B cell (primary cell): ENCODE results near the gene MESD. TPM values are rescaled to one million over a fixed set of nuclear protein-coding genes. Genes with fewer than 3 reads are reported as not detected.

Source experiments
- ATAC-seq: fragments of 200-7000 bp; cut with Tn5 transposase; one replicate; pipeline ENCODE4 v1.10.0; 2021; ENCODE audit warnings: low read depth, mild to moderate bottlenecking, moderate number of reproducible peaks, moderate library complexity
- CTCF ChIA-PET: fragments of 350-600 bp; sonication (Branson Sonifier 250); formaldehyde crosslinking; loops from one replicate; lab custom pipeline; 2021; ENCODE audit warnings: antibody characterized with exemption, inconsistent platforms; lab: Charles Lee
- POLR2A ChIA-PET: fragments of 350-600 bp; sonication (Branson Sonifier 250); formaldehyde crosslinking; loops from one replicate; lab custom pipeline; 2021; ENCODE audit warnings: antibody characterized with exemption; lab: Charles Lee
- DNase-seq: peaks from one replicate; pipeline ENCODE4 v3.0.0; 2013
- H2AFZ ChIP-seq: 2 replicates; pipeline ENCODE4 v1.6.1; 2012; ENCODE audit warnings: mild to moderate bottlenecking, low read depth, low read length; ENCODE audit not compliant: insufficient read depth, poor library complexity, severe bottlenecking
- H3K27ac ChIP-seq, 2 donors: 1 replicate in 1 of 2; 2 replicates in 1 of 2; pipeline ENCODE4 v1.5.1; 2012 to 2013; ENCODE audit warnings: low read length in 2 of 2, mild to moderate bottlenecking in 2 of 2, moderate library complexity in 1 of 2
- H3K27me3 ChIP-seq, 4 experiments: fragments of 200-600 bp in 1 of 4; sonication (generic) in 1 of 4; replicated peaks in 1 of 4; 1 replicate in 2 of 4; 2 replicates in 2 of 4; pipeline versions ENCODE4 v1.6.1 to v1.7.0; 2013 to 2016; ENCODE audit warnings: low read length in 3 of 4, mild to moderate bottlenecking in 2 of 4, mixed read lengths in 1 of 4, moderate library complexity in 1 of 4; ENCODE audit not compliant: insufficient read depth in 4 of 4, control insufficient read depth in 3 of 4; ENCODE audit errors: control extremely low read depth in 1 of 4
- H3K36me3 ChIP-seq, 2 experiments: replicated peaks in 1 of 2; 1 replicate in 1 of 2; 2 replicates in 1 of 2; pipeline versions ENCODE4 v1.6.1 to v1.7.1; 2013; ENCODE audit warnings: low read length in 1 of 2; ENCODE audit not compliant: insufficient read depth in 2 of 2, control insufficient read depth in 1 of 2; ENCODE audit errors: control extremely low read depth in 1 of 2, extremely low read depth in 1 of 2
- H3K4me1 ChIP-seq, 2 donors: fragments of 200-600 bp in 1 of 2; sonication (generic) in 1 of 2; 1 replicate in 1 of 2; 2 replicates in 1 of 2; pipeline versions ENCODE4 v1.5.1 to v1.6.1; 2013 to 2017; ENCODE audit warnings: low read length in 2 of 2; ENCODE audit not compliant: control insufficient read depth in 2 of 2, insufficient read depth in 2 of 2
- H3K4me2 ChIP-seq: replicated peaks from 2 replicates; pipeline ENCODE3; 2012; ENCODE audit warnings: mild to moderate bottlenecking, low read depth, low read length; ENCODE audit not compliant: poor library complexity, severe bottlenecking
- H3K4me3 ChIP-seq, 5 experiments: fragments of 200-600 bp in 1 of 5; sonication (generic) in 1 of 5; 1 replicate in 3 of 5; 2 replicates in 2 of 5; pipeline versions ENCODE4 v1.5.1 to v1.7.0; 2011 to 2016; ENCODE audit warnings: low read length in 4 of 5, mild to moderate bottlenecking in 4 of 5, low read depth in 2 of 5, control low read depth in 1 of 5, moderate library complexity in 1 of 5; ENCODE audit not compliant: insufficient read depth in 1 of 5; ENCODE audit errors: control extremely low read depth in 1 of 5, extremely low read depth in 1 of 5
- H3K79me2 ChIP-seq: fragments of 200-600 bp; sonication (generic); one replicate; pipeline ENCODE4 v1.6.0; 2016; ENCODE audit warnings: low read length; ENCODE audit not compliant: control insufficient read depth, insufficient read depth
- H3K9ac ChIP-seq: fragments of 200-600 bp; sonication (generic); 2 replicates; pipeline ENCODE4 v1.6.1; 2017; ENCODE audit warnings: mild to moderate bottlenecking, low read length, moderate library complexity
- H3K9me3 ChIP-seq, 3 donors: one replicate each; pipeline versions ENCODE4 v1.6.1 to v1.7.1; 2013; ENCODE audit warnings: low read length in 2 of 3; ENCODE audit not compliant: control insufficient read depth in 2 of 3, insufficient read depth in 1 of 3; ENCODE audit errors: control extremely low read depth in 1 of 3
- H4K20me1 ChIP-seq: 2 replicates; pipeline ENCODE4 v1.6.0; 2012; ENCODE audit warnings: mild to moderate bottlenecking, low read length; ENCODE audit not compliant: insufficient read depth, control insufficient read depth, poor library complexity, severe bottlenecking
- H3K27ac Mint-ChIP-seq: one replicate; pipeline ENCODE4 v1.8.0; 2021; ENCODE audit warnings: mixed read lengths
- H3K27me3 Mint-ChIP-seq: one replicate; pipeline ENCODE4 v1.8.0; 2021; ENCODE audit warnings: mixed read lengths
- H3K4me1 Mint-ChIP-seq: one replicate; pipeline ENCODE4 v1.8.0; 2021; ENCODE audit warnings: mixed read lengths
- H3K4me3 Mint-ChIP-seq: one replicate; pipeline ENCODE4 v1.8.0; 2021; ENCODE audit warnings: mixed read lengths
- H3K9me3 Mint-ChIP-seq: one replicate; pipeline ENCODE4 v1.8.0; 2022; ENCODE audit warnings: mixed read lengths; ENCODE audit not compliant: insufficient read depth
- EZH2 ChIP-seq: IDR thresholded peaks from 2 replicates; pipeline ENCODE4 v1.6.1; 2012; ENCODE audit warnings: borderline replicate concordance, low read depth, mild to moderate bottlenecking, moderate library complexity, low read length; ENCODE audit not compliant: insufficient read depth, poor library complexity, severe bottlenecking
- WGBS: methylation state at CpG from one replicate; pipeline ENCODE4 v1.1.5; 2013; ENCODE audit warnings: missing lambda C conversion rate; ENCODE audit not compliant: insufficient coverage; 5-methylcytosine and 5-hydroxymethylcytosine counted together
- intact Hi-C: fragments of 100-400 bp; cut with micrococcal nuclease; formaldehyde crosslinking; loops from one replicate; pipeline ENCODE4 v1.10.0; 2022
- polyA plus RNA-seq: library from polyadenylated mRNA; depleted of rRNA; stranded (reverse); fragments of >200 nt; gene quantifications from 2 replicates; pipeline ENCODE4 v1.2.3, GENCODE V29; 2012
- total RNA-seq, 2 donors: library from RNA; stranded (reverse); fragments of 120-200 nt in 1 of 2; gene quantifications; 1 replicate in 1 of 2; 2 replicates in 1 of 2; pipeline versions ENCODE4 v1.2.3 to v1.2.4, GENCODE V29; 2013 to 2022
- TF ChIP-seq, protein P1 (sequence below): fragments of 200-600 bp; IDR thresholded peaks from one replicate; pipeline ENCODE4 v1.8.0; 2022; ENCODE audit warnings: antibody characterized with exemption, mild to moderate bottlenecking

Gene MESD
- total and polyA plus RNA-seq, 2 donors (not counting 1 experiment from before 2014, with no cell fraction given): 7.9 to 35.3 TPM

DNA sequence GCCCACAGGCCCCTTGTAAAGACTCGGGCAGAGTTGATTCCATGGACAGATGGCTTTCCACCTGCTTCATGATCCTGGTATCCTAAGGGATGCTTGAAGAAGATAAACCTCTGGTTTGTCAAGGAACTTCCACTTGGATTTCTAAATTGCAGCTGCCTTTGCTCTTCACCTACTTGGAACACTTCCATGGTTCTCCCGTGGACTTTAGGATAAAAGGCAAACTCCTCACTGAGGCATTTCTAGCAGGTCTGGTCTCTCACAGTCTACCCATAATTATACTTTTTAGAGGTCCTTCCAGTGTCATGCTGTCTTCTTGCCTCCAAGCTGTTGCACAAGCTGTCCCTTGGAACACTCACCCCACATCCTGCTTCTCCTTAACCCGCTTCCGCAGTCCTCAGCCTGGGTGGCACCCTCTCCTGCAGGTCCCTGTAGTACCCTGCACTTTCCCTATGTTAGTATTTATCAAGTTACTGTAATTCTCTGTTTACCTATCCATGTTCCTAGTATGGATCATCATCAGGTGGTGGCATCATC is 23.8 kb upstream of the MESD start:
- ATAC-seq (no peak), DNase-seq (no peak)
- TF ChIP-seq, protein P1, sequence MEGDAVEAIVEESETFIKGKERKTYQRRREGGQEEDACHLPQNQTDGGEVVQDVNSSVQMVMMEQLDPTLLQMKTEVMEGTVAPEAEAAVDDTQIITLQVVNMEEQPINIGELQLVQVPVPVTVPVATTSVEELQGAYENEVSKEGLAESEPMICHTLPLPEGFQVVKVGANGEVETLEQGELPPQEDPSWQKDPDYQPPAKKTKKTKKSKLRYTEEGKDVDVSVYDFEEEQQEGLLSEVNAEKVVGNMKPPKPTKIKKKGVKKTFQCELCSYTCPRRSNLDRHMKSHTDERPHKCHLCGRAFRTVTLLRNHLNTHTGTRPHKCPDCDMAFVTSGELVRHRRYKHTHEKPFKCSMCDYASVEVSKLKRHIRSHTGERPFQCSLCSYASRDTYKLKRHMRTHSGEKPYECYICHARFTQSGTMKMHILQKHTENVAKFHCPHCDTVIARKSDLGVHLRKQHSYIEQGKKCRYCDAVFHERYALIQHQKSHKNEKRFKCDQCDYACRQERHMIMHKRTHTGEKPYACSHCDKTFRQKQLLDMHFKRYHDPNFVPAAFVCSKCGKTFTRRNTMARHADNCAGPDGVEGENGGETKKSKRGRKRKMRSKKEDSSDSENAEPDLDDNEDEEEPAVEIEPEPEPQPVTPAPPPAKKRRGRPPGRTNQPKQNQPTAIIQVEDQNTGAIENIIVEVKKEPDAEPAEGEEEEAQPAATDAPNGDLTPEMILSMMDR: no peak
- TF ChIP-seq EZH2: no peak
- H3K4me3 Mint-ChIP-seq: no peak overlapping the region
- Histone ChIP-seq H3K27me3 (no peaks in the 10 kb centered on the region), H3K4me2 (no peak overlapping the region), H3K4me1 (no peaks in the 10 kb centered on the region), H3K79me2 (peaks cover 96% of the 10 kb centered on the region), H3K36me3 (peaks cover 0 to 1% of the 10 kb centered on the region in 2 experiments), H3K9me3 (no peaks in the 10 kb centered on the region), H3K9ac (no peak overlapping the region), H3K4me3 (no peak overlapping the region), H3K27ac (no peak overlapping the region), H2AFZ (no peak overlapping the region), H4K20me1 (peaks cover 24% of the 10 kb centered on the region)
- H3K27ac Mint-ChIP-seq: no peak overlapping the region
- no peaks in the 10 kb centered on the region for H3K27me3 Mint-ChIP-seq
- CTCF ChIA-PET: no interaction called here
- H3K4me1 Mint-ChIP-seq: peaks cover 12% of the 10 kb centered on the region
- WGBS: 93% methylated on average over 3 of the region's 4 CpGs
- POLR2A ChIA-PET: no interaction called here
- intact Hi-C loops: no loop called here
- H3K9me3 Mint-ChIP-seq: no peaks in the 10 kb centered on the region

- peaks cover 0 to 1% of the 10 kb centered on the region in 2 experiments for H3K36me3 ChIP-seq
- H3K4me2 ChIP-seq: no peak overlapping the region
- no peak overlapping the region for H3K27ac Mint-ChIP-seq
- H3K27me3 ChIP-seq: no peaks in the 10 kb centered on the region
- no peaks in the 10 kb centered on the region for H3K9me3 Mint-ChIP-seq
- H3K27ac ChIP-seq: no peak overlapping the region
- peaks cover 33% of the 10 kb centered on the region for H4K20me1 ChIP-seq
- H3K4me3 ChIP-seq: no peak overlapping the region
- CTCF ChIA-PET: interaction anchor here (0.6 kb wide), 1 partner anchor 261 kb away, joined by 3 read pairs; no protein-coding TSS in a partner anchor
- peaks cover 17% of the 10 kb centered on the region for H3K4me1 Mint-ChIP-seq
- H3K9ac ChIP-seq: no peak overlapping the region
- ATAC-seq (no peak), DNase-seq (no peak)
- no peaks in the 10 kb centered on the region for H3K9me3 ChIP-seq
- intact Hi-C loops: no loop called here
- H3K79me2 ChIP-seq: peaks cover 96% of the 10 kb centered on the region
- WGBS: 97% methylated on average over 2 of the region's 2 CpGs
- TF ChIP-seq, protein P1: no peak
- TF ChIP-seq EZH2: no peak
- no peak overlapping the region for H2AFZ ChIP-seq
- no peak overlapping the region for H3K4me3 Mint-ChIP-seq
- POLR2A ChIA-PET: no interaction called here
- no peaks in the 10 kb centered on the region for H3K4me1 ChIP-seq
- no peaks in the 10 kb centered on the region for H3K27me3 Mint-ChIP-seq
Measured at GRCh38 chr15:81012588-81012987, 23.0 kb upstream of the MESD start.
